Smooth muscle cell (in vitro differentiated cells): ENCODE data around the gene MGAT3. TPM values are rescaled to one million over a fixed set of nuclear protein-coding genes. Genes with fewer than 3 reads are reported as not detected.

Source experiments
- DNase-seq: peaks from one replicate; lab custom pipeline; 2025; ENCODE audit not compliant: unreplicated experiment; lab: John Stamatoyannopoulos, UW
- H2AFZ ChIP-seq: fragments of 200-600 bp; sonication (generic); 2 replicates; pipeline ENCODE4 v1.6.0; 2016; ENCODE audit warnings: antibody characterized with exemption, low read depth, mild to moderate bottlenecking
- H3F3A ChIP-seq: fragments of 200-600 bp; sonication (generic); 2 replicates; pipeline ENCODE4 v1.6.0; 2017; ENCODE audit warnings: antibody characterized with exemption, low read depth
- H3K27ac ChIP-seq: fragments of 200-600 bp; sonication (generic); 2 replicates; pipeline ENCODE4 v1.5.1; 2016; ENCODE audit warnings: low read depth, mild to moderate bottlenecking
- H3K27me3 ChIP-seq: fragments of 200-600 bp; sonication (generic); 2 replicates; pipeline ENCODE4 v1.6.1; 2016; ENCODE audit warnings: low read depth, mild to moderate bottlenecking
- H3K36me3 ChIP-seq: fragments of 200-600 bp; sonication (generic); 2 replicates; pipeline ENCODE4 v1.5.1; 2016; ENCODE audit warnings: low read depth
- H3K4me1 ChIP-seq: fragments of 200-600 bp; sonication (generic); 2 replicates; pipeline ENCODE4 v1.5.1; 2016; ENCODE audit warnings: low read depth
- H3K4me2 ChIP-seq: fragments of 200-600 bp; sonication (generic); 2 replicates; pipeline ENCODE4 v1.6.0; 2016; ENCODE audit warnings: mild to moderate bottlenecking
- H3K4me3 ChIP-seq: fragments of 200-600 bp; sonication (generic); 2 replicates; pipeline ENCODE4 v1.5.1; 2016; ENCODE audit warnings: mild to moderate bottlenecking
- H3K79me2 ChIP-seq: fragments of 200-600 bp; sonication (generic); 2 replicates; pipeline ENCODE4 v1.6.0; 2016; ENCODE audit warnings: low read depth, mild to moderate bottlenecking
- H3K9ac ChIP-seq: fragments of 200-600 bp; sonication (generic); 2 replicates; pipeline ENCODE4 v1.6.0; 2016; ENCODE audit warnings: low read depth
- H3K9me3 ChIP-seq: fragments of 200-600 bp; sonication (generic); replicated peaks from 2 replicates; pipeline ENCODE4 v1.5.1; 2016; ENCODE audit warnings: low read depth
- H4K20me1 ChIP-seq: fragments of 200-600 bp; sonication (generic); 2 replicates; pipeline ENCODE4 v1.6.0; 2016; ENCODE audit warnings: low read depth
- WGBS: methylation state at CpG from one replicate; pipeline ENCODE4 v1.1.7; 2016; ENCODE audit warnings: low lambda C conversion rate; 5-methylcytosine and 5-hydroxymethylcytosine counted together
- polyA plus RNA-seq: library from polyadenylated mRNA; unstranded; fragments of >200 nt; fragmentation: Nextera tagmentation; extraction: Ambion mirVana; gene quantifications from 2 replicates; pipeline ENCODE4 v1.2.1, GENCODE V29; 2016
- total RNA-seq: library from RNA; depleted of rRNA; stranded (reverse); fragments of >200 nt; gene quantifications from 2 replicates; pipeline ENCODE4 v1.2.3, GENCODE V29; 2014
- TF ChIP-seq, protein P1 (sequence below): fragments of 200-600 bp; sonication (generic); IDR thresholded peaks from 2 replicates; pipeline ENCODE4 v1.5.1; 2017; ENCODE audit warnings: borderline replicate concordance, mild to moderate bottlenecking, antibody characterized with exemption; ENCODE audit not compliant: insufficient read depth, poor library complexity, severe bottlenecking

Gene MGAT3
- total and polyA plus RNA-seq, 2 experiments from 2014 or later, result 3.9 to 7.8 TPM

DNA sequence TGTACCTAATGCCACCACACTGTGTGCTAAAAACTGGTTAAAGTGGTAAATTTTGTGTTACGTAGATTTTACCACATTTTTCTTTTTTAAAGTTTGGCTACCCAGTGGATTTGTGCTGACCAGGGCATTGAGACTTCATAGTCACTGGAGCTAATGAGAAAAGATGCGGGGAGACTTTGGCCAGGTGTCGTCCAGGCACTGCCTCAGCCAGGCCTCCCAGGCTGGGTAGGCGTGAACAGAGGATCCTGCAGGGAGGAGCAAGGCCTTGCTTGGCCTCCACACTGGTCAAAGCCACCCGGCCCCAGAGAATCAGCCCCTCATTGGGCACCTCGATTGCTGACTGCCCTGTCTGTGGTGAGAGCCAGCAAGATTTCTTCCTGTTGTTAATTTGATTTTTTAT, 13.4 kb upstream of the MGAT3 start:
- Histone ChIP-seq H4K20me1 (no peaks in the 10 kb centered on the region), H3K4me2 (no peak overlapping the region), H3K9me3 (no peaks in the 10 kb centered on the region), H3K27ac (no peak overlapping the region), H3K79me2 (no peaks in the 10 kb centered on the region), H3K27me3 (no peaks in the 10 kb centered on the region), H3F3A (no peaks in the 10 kb centered on the region), H3K36me3 (no peaks in the 10 kb centered on the region), H3K4me1 (peaks cover 7% of the 10 kb centered on the region), H3K4me3 (no peak overlapping the region), H2AFZ (no peak overlapping the region), H3K9ac (no peak overlapping the region)
- DNase-seq, result no peak
- 92% methylated on average over 6 of the region's 6 CpGs for WGBS
- TF ChIP-seq, protein P1, sequence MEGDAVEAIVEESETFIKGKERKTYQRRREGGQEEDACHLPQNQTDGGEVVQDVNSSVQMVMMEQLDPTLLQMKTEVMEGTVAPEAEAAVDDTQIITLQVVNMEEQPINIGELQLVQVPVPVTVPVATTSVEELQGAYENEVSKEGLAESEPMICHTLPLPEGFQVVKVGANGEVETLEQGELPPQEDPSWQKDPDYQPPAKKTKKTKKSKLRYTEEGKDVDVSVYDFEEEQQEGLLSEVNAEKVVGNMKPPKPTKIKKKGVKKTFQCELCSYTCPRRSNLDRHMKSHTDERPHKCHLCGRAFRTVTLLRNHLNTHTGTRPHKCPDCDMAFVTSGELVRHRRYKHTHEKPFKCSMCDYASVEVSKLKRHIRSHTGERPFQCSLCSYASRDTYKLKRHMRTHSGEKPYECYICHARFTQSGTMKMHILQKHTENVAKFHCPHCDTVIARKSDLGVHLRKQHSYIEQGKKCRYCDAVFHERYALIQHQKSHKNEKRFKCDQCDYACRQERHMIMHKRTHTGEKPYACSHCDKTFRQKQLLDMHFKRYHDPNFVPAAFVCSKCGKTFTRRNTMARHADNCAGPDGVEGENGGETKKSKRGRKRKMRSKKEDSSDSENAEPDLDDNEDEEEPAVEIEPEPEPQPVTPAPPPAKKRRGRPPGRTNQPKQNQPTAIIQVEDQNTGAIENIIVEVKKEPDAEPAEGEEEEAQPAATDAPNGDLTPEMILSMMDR, result no peak

DNA sequence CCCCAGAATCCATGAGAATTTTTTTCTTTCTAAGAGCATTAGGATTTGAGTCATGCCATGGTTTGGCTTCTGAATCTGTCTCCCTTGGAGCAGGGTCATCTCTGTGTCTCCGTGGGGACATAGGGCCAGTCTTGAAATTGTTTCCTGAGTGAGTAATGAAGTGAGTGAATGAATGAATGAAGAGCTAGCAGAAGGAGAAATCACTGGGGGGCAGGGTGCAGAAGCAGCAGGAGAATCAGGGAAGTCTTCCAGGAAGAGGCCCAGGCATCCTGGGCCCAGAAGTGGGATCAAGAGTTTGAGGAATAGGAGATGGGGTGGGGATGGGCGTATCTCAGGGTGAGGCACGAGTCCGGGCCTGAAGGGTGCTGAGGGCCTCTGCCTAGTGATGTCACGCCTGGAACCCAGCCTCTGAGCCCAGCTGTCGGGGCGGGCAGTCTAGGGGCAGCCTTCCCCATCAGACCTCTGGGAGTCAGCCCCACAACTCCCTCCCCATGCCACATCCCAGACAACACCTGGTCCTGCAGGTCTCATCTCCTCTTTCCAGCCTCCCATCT, 12.5 kb upstream of the MGAT3 start:
- 77% methylated on average over 5 of the region's 7 CpGs for WGBS

DNA sequence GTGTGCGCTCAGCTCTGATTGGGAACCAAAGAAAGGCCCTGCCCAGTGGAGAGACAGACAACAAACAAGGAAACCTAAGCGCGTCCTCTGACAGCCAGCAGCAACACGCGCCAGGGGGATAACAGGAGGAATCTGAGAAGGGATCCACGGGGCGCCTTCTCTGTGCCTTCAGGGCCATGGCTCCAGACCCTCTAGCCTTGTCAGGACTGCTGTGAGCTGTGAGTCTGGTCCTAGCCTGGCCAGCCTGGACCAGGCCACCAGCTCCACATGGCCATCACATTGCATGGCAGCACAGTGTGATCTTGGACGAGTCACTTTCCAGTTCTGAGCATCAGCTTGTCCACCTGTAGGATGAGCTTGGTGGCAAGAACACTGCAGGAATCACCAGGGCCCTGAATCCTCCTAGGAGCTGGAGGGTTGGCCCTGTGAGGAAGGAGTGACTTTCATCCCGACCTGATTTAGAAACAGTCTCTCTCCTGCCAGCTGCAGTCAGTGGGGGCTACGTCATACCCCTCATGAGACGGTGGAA, 11.8 kb upstream of the MGAT3 start:
- no peak for DNase-seq
- no peak overlapping the region for H3K4me3 ChIP-seq
- no peak overlapping the region for H3K27ac ChIP-seq
- no peaks in the 10 kb centered on the region for H3K9me3 ChIP-seq
- no peaks in the 10 kb centered on the region for H3K36me3 ChIP-seq
- no peak overlapping the region for H2AFZ ChIP-seq
- H3K79me2 ChIP-seq, result no peaks in the 10 kb centered on the region
- WGBS, result 93% methylated on average over 11 of the region's 11 CpGs
- H3K9ac ChIP-seq, result no peak overlapping the region
- no peak overlapping the region for H3K4me2 ChIP-seq
- no peaks in the 10 kb centered on the region for H4K20me1 ChIP-seq
- H3K27me3 ChIP-seq, result no peaks in the 10 kb centered on the region
- H3K4me1 ChIP-seq, result peaks cover 7% of the 10 kb centered on the region
- H3F3A ChIP-seq, result no peaks in the 10 kb centered on the region
- TF ChIP-seq, protein P1, result no peak

More for the DNA sequence above, 12.5 kb upstream of the MGAT3 start:
- no peak for DNase-seq
- H3K9ac ChIP-seq, result no peak overlapping the region
- no peaks in the 10 kb centered on the region for H3K79me2 ChIP-seq
- no peaks in the 10 kb centered on the region for H3F3A ChIP-seq
- H3K4me1 ChIP-seq, result peaks cover 7% of the 10 kb centered on the region
- H2AFZ ChIP-seq, result no peak overlapping the region
- H3K4me2 ChIP-seq, result no peak overlapping the region
- no peaks in the 10 kb centered on the region for H3K27me3 ChIP-seq
- H4K20me1 ChIP-seq, result no peaks in the 10 kb centered on the region
- no peak overlapping the region for H3K27ac ChIP-seq
- TF ChIP-seq, protein P1, result no peak
- no peak overlapping the region for H3K4me3 ChIP-seq
- no peaks in the 10 kb centered on the region for H3K36me3 ChIP-seq
- no peaks in the 10 kb centered on the region for H3K9me3 ChIP-seq

DNA sequence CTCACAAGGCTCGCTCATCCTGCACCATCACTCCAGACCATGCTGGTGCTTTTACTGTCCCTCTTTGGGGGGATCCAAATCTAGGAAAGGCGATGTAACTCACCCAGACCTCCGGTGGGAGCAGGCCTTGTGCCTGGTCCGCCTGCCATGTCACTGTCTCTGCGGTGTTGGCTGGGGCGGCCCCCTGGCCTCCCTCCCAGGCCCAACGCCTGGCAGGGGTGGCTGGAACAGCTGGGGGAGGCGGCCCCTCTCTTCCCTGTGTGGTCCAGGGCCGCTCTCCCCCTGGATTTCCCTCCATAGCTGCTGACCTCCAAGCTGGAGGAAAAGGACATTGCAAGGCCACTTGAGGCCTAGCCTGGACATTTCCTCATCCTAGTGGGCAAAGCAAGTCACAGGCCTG, 11.1 kb upstream of the MGAT3 start:
- Histone ChIP-seq H3K9ac (no peak overlapping the region), H3K27me3 (no peaks in the 10 kb centered on the region), H3K4me3 (no peak overlapping the region), H3F3A (no peaks in the 10 kb centered on the region), H3K9me3 (no peaks in the 10 kb centered on the region), H3K36me3 (no peaks in the 10 kb centered on the region), H3K4me2 (no peak overlapping the region), H3K4me1 (peaks cover 7% of the 10 kb centered on the region), H3K79me2 (no peaks in the 10 kb centered on the region), H4K20me1 (no peaks in the 10 kb centered on the region), H2AFZ (no peak overlapping the region), H3K27ac (no peak overlapping the region)
- 95% methylated on average over 9 of the region's 9 CpGs for WGBS
- TF ChIP-seq, protein P1, result no peak
- DNase-seq, result no peak
